GM12892 (cell line): ENCODE measurements around the gene FAM24B.

ENCODE experiments used
- POLR2A ChIP-seq: IDR thresholded peaks from 2 replicates; pipeline ENCODE4 v1.6.1; 2011; ENCODE audit warnings: low read depth, low read length, control low read depth
- POLR2AphosphoS5 ChIP-seq: IDR thresholded peaks from 2 replicates; pipeline ENCODE4 v1.6.1; 2011; ENCODE audit warnings: low read depth, low read length, control low read depth

DNA sequence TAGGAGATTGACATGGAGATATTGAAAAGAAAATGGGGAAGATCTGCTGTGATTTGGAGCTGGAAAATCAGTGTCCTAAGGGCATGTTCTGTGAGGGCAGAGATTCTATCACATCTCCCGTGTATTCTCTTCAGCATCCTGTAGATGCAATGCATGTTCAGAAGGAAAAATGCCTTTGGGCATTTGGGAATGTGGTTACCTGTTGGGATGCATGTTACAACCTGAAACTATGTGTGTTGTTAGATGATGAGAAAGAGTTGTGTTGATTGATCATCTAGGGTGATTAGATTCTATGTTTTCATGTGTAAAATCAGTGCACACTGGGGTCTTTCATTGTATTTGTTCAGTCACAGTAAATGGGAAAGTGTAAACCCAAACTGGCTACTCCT lies 48.4 kb downstream of the FAM24B start:
- TF ChIP-seq POLR2AphosphoS5 = no peak
- TF ChIP-seq POLR2A = no peak
